ENCODE measurements around the gene DENND1A.

DNA sequence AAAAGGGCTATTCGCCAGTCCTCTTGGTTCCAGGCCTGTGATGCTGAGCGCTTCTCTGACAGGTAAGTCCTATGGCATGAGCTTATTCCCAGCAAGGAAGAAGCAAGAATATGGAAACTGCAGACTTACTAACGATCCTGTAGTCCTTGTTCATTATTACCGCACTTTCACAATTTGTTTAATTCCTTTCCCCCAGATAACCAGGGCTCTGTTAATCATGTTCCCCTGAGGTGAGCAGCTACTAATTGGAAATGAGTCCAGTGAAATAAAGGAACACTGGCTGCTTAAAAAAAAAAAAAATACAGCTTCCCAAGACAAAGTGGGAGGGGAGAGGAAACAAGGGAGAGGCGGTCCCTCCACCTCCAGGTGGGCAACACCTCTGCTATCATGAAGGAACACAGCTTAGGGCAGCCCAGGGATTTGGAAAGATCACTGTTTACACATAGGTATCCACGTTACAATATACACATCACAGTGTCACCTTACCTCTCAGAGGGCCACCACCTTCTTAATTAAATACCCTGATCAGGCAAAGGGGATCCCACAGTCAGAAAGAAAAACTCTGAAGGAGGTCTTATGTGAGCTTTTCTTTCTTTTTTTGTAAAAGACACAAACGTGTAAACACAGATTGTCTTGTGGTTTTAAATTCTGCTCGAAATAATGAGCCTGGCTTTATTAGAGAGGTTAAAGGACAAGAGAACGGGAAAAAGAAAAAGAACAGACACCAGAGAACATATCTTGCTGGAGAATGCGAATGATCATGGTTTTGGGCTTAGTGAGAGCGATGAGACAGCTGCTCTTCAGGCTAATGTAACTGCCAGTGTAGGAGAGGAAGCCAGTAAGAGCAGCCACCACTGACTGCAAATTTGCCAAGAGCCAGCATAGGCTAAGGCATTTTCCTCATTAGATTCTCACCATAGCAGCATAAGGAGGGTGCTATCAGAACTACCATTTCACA, 315.3 kb downstream of the DENND1A start:
- TF ChIP-seq, protein P1, sequence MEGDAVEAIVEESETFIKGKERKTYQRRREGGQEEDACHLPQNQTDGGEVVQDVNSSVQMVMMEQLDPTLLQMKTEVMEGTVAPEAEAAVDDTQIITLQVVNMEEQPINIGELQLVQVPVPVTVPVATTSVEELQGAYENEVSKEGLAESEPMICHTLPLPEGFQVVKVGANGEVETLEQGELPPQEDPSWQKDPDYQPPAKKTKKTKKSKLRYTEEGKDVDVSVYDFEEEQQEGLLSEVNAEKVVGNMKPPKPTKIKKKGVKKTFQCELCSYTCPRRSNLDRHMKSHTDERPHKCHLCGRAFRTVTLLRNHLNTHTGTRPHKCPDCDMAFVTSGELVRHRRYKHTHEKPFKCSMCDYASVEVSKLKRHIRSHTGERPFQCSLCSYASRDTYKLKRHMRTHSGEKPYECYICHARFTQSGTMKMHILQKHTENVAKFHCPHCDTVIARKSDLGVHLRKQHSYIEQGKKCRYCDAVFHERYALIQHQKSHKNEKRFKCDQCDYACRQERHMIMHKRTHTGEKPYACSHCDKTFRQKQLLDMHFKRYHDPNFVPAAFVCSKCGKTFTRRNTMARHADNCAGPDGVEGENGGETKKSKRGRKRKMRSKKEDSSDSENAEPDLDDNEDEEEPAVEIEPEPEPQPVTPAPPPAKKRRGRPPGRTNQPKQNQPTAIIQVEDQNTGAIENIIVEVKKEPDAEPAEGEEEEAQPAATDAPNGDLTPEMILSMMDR (IDR thresholded peaks at IDR 0.05), result no peak
- TF ChIP-seq NR3C1 (CRISPR knock-in tag; conservative IDR thresholded peaks at IDR 0.05; ENCODE audit: low read depth), result no peak
- TF ChIP-seq, protein P2, sequence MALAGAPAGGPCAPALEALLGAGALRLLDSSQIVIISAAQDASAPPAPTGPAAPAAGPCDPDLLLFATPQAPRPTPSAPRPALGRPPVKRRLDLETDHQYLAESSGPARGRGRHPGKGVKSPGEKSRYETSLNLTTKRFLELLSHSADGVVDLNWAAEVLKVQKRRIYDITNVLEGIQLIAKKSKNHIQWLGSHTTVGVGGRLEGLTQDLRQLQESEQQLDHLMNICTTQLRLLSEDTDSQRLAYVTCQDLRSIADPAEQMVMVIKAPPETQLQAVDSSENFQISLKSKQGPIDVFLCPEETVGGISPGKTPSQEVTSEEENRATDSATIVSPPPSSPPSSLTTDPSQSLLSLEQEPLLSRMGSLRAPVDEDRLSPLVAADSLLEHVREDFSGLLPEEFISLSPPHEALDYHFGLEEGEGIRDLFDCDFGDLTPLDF (CRISPR knock-in tag; IDR thresholded peaks at IDR 0.05), result no peak
- TF ChIP-seq USF2 (CRISPR knock-in tag; IDR thresholded peaks at IDR 0.05), result no peak
- no peak for TF ChIP-seq MYBL2 (CRISPR knock-in tag; IDR thresholded peaks at IDR 0.05)
- TF ChIP-seq, protein P3, sequence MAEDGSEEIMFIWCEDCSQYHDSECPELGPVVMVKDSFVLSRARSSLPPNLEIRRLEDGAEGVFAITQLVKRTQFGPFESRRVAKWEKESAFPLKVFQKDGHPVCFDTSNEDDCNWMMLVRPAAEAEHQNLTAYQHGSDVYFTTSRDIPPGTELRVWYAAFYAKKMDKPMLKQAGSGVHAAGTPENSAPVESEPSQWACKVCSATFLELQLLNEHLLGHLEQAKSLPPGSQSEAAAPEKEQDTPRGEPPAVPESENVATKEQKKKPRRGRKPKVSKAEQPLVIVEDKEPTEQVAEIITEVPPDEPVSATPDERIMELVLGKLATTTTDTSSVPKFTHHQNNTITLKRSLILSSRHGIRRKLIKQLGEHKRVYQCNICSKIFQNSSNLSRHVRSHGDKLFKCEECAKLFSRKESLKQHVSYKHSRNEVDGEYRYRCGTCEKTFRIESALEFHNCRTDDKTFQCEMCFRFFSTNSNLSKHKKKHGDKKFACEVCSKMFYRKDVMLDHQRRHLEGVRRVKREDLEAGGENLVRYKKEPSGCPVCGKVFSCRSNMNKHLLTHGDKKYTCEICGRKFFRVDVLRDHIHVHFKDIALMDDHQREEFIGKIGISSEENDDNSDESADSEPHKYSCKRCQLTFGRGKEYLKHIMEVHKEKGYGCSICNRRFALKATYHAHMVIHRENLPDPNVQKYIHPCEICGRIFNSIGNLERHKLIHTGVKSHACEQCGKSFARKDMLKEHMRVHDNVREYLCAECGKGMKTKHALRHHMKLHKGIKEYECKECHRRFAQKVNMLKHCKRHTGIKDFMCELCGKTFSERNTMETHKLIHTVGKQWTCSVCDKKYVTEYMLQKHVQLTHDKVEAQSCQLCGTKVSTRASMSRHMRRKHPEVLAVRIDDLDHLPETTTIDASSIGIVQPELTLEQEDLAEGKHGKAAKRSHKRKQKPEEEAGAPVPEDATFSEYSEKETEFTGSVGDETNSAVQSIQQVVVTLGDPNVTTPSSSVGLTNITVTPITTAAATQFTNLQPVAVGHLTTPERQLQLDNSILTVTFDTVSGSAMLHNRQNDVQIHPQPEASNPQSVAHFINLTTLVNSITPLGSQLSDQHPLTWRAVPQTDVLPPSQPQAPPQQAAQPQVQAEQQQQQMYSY (CRISPR knock-in tag; IDR thresholded peaks at IDR 0.05), result no peak
- no peak for TF ChIP-seq ESRRA (CRISPR knock-in tag; IDR thresholded peaks at IDR 0.05; ENCODE audit: borderline replicate concordance)
- TF ChIP-seq KAT7 (CRISPR knock-in tag; IDR thresholded peaks at IDR 0.05; ENCODE audit: borderline replicate concordance), result no peak
- TF ChIP-seq, protein P4, sequence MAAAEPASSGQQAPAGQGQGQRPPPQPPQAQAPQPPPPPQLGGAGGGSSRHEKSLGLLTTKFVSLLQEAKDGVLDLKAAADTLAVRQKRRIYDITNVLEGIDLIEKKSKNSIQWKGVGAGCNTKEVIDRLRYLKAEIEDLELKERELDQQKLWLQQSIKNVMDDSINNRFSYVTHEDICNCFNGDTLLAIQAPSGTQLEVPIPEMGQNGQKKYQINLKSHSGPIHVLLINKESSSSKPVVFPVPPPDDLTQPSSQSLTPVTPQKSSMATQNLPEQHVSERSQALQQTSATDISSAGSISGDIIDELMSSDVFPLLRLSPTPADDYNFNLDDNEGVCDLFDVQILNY (CRISPR knock-in tag; IDR thresholded peaks at IDR 0.05), result no peak
- TF ChIP-seq, protein P5, sequence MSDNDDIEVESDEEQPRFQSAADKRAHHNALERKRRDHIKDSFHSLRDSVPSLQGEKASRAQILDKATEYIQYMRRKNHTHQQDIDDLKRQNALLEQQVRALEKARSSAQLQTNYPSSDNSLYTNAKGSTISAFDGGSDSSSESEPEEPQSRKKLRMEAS (CRISPR knock-in tag; IDR thresholded peaks at IDR 0.05), result no peak
- TF ChIP-seq, protein P6, sequence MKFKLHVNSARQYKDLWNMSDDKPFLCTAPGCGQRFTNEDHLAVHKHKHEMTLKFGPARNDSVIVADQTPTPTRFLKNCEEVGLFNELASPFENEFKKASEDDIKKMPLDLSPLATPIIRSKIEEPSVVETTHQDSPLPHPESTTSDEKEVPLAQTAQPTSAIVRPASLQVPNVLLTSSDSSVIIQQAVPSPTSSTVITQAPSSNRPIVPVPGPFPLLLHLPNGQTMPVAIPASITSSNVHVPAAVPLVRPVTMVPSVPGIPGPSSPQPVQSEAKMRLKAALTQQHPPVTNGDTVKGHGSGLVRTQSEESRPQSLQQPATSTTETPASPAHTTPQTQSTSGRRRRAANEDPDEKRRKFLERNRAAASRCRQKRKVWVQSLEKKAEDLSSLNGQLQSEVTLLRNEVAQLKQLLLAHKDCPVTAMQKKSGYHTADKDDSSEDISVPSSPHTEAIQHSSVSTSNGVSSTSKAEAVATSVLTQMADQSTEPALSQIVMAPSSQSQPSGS (CRISPR knock-in tag; IDR thresholded peaks at IDR 0.05; ENCODE audit: borderline replicate concordance, low read depth), result no peak
